HEK293 (cell line): ENCODE measurements around the gene IL24.

Source experiments
- ATF2 ChIP-seq: fragments of 450-650 bp; formaldehyde crosslinking; IDR thresholded peaks from 2 replicates; pipeline ENCODE4 v1.5.1; 2016; ENCODE audit warnings: missing biosample characterization, missing genetic modification characterization, low read depth
- GFI1B ChIP-seq: fragments of 450-650 bp; formaldehyde crosslinking; IDR thresholded peaks from 2 replicates; pipeline ENCODE4 v1.5.1; 2016; ENCODE audit warnings: missing biosample characterization, missing genetic modification characterization
- IKZF3 ChIP-seq: fragments of 450-650 bp; IDR thresholded peaks from 2 replicates; pipeline ENCODE4 v1.5.0; 2018; ENCODE audit warnings: missing biosample characterization, mild to moderate bottlenecking, missing genetic modification characterization, moderate library complexity
- KLF16 ChIP-seq: fragments of 450-650 bp; formaldehyde crosslinking; IDR thresholded peaks from 2 replicates; pipeline ENCODE4 v1.5.1; 2017; ENCODE audit warnings: missing biosample characterization, missing genetic modification characterization
- KLF7 ChIP-seq: fragments of 450-650 bp; formaldehyde crosslinking; IDR thresholded peaks from 2 replicates; pipeline ENCODE4 v1.5.1; 2016; ENCODE audit warnings: missing biosample characterization, missing genetic modification characterization, borderline replicate concordance
- OVOL3 ChIP-seq: fragments of 450-650 bp; formaldehyde crosslinking; IDR thresholded peaks from 2 replicates; pipeline ENCODE4 v1.5.1; 2016; ENCODE audit warnings: missing biosample characterization, missing genetic modification characterization
- SALL2 ChIP-seq: fragments of 450-650 bp; formaldehyde crosslinking; IDR thresholded peaks from 2 replicates; pipeline ENCODE4 v1.5.0; 2017; ENCODE audit warnings: missing biosample characterization, mild to moderate bottlenecking, missing genetic modification characterization, borderline replicate concordance
- SETDB1 ChIP-seq: IDR thresholded peaks from one replicate; pipeline ENCODE4 v1.6.1; 2017; ENCODE audit warnings: mild to moderate bottlenecking, low read length, moderate library complexity, mixed read lengths; ENCODE audit not compliant: insufficient read length
- YY1 ChIP-seq: fragments of 450-650 bp; formaldehyde crosslinking; IDR thresholded peaks from 2 replicates; pipeline ENCODE4 v1.5.1; 2018; ENCODE audit warnings: missing biosample characterization, missing genetic modification characterization
- YY2 ChIP-seq: fragments of 450-650 bp; formaldehyde crosslinking; IDR thresholded peaks from 2 replicates; pipeline ENCODE4 v1.5.1; 2016; ENCODE audit warnings: missing biosample characterization, missing genetic modification characterization
- ZBTB1 ChIP-seq: fragments of 450-650 bp; formaldehyde crosslinking; IDR thresholded peaks from 2 replicates; pipeline ENCODE4 v1.5.1; 2016; ENCODE audit warnings: missing biosample characterization, missing genetic modification characterization
- ZBTB49 ChIP-seq: fragments of 450-650 bp; formaldehyde crosslinking; IDR thresholded peaks from 2 replicates; pipeline ENCODE4 v1.5.1; 2016; ENCODE audit warnings: missing biosample characterization, missing genetic modification characterization, low read depth
- ZBTB7A ChIP-seq: fragments of 450-650 bp; formaldehyde crosslinking; IDR thresholded peaks from 2 replicates; pipeline ENCODE4 v1.5.1; 2016; ENCODE audit warnings: low read depth, missing biosample characterization, missing genetic modification characterization
- ZFP69B ChIP-seq: fragments of 450-650 bp; formaldehyde crosslinking; IDR thresholded peaks from 2 replicates; pipeline ENCODE4 v1.5.1; 2016; ENCODE audit warnings: missing biosample characterization, missing genetic modification characterization
- ZNF140 ChIP-seq: fragments of 450-650 bp; formaldehyde crosslinking; IDR thresholded peaks from 2 replicates; pipeline ENCODE4 v1.5.1; 2016; ENCODE audit warnings: missing biosample characterization, missing genetic modification characterization
- ZNF157 ChIP-seq: fragments of 450-650 bp; formaldehyde crosslinking; IDR thresholded peaks from 2 replicates; pipeline ENCODE4 v1.5.1; 2016; ENCODE audit warnings: missing biosample characterization, missing genetic modification characterization
- ZNF16 ChIP-seq: fragments of 450-650 bp; formaldehyde crosslinking; IDR thresholded peaks from 2 replicates; pipeline ENCODE4 v1.5.1; 2016; ENCODE audit warnings: low read depth, missing biosample characterization, missing genetic modification characterization
- ZNF169 ChIP-seq: fragments of 450-650 bp; formaldehyde crosslinking; IDR thresholded peaks from 2 replicates; pipeline ENCODE4 v1.5.1; 2016; ENCODE audit warnings: missing biosample characterization, missing genetic modification characterization
- ZNF174 ChIP-seq: fragments of 450-650 bp; formaldehyde crosslinking; IDR thresholded peaks from 2 replicates; pipeline ENCODE4 v1.5.0; 2017; ENCODE audit warnings: missing biosample characterization, mild to moderate bottlenecking, missing genetic modification characterization
- ZNF18 ChIP-seq: fragments of 450-650 bp; formaldehyde crosslinking; IDR thresholded peaks from 2 replicates; pipeline ENCODE4 v1.5.1; 2016; ENCODE audit warnings: missing biosample characterization, missing genetic modification characterization
- ZNF211 ChIP-seq: fragments of 450-650 bp; formaldehyde crosslinking; IDR thresholded peaks from 2 replicates; pipeline ENCODE4 v1.5.1; 2016; ENCODE audit warnings: low read depth, missing biosample characterization, missing genetic modification characterization
- ZNF26 ChIP-seq: fragments of 450-650 bp; formaldehyde crosslinking; IDR thresholded peaks from 2 replicates; pipeline ENCODE4 v1.5.1; 2016; ENCODE audit warnings: missing biosample characterization, missing genetic modification characterization
- ZNF335 ChIP-seq: fragments of 450-650 bp; formaldehyde crosslinking; conservative IDR thresholded peaks from 2 replicates; pipeline ENCODE4 v1.5.1; 2016; ENCODE audit warnings: missing biosample characterization, missing genetic modification characterization
- ZNF366 ChIP-seq: fragments of 450-650 bp; formaldehyde crosslinking; conservative IDR thresholded peaks from 2 replicates; pipeline ENCODE4 v1.5.1; 2016; ENCODE audit warnings: missing biosample characterization, missing genetic modification characterization
- ZNF48 ChIP-seq: fragments of 450-650 bp; formaldehyde crosslinking; IDR thresholded peaks from 2 replicates; pipeline ENCODE4 v1.5.1; 2016; ENCODE audit warnings: missing biosample characterization, missing genetic modification characterization
- ZNF530 ChIP-seq: fragments of 450-650 bp; formaldehyde crosslinking; IDR thresholded peaks from 2 replicates; pipeline ENCODE4 v1.5.1; 2016; ENCODE audit warnings: low read depth, missing biosample characterization, missing genetic modification characterization
- ZNF561 ChIP-seq: fragments of 450-650 bp; IDR thresholded peaks from 2 replicates; pipeline ENCODE4 v1.5.1; 2018; ENCODE audit warnings: missing biosample characterization, missing genetic modification characterization, borderline replicate concordance
- ZNF596 ChIP-seq: fragments of 450-650 bp; IDR thresholded peaks from 2 replicates; pipeline ENCODE4 v1.5.0; 2018; ENCODE audit warnings: missing biosample characterization, mild to moderate bottlenecking, missing genetic modification characterization, moderate library complexity
- ZNF621 ChIP-seq: fragments of 450-650 bp; formaldehyde crosslinking; IDR thresholded peaks from 2 replicates; pipeline ENCODE4 v1.5.1; 2017; ENCODE audit warnings: missing biosample characterization, missing genetic modification characterization
- ZNF704 ChIP-seq: fragments of 450-650 bp; formaldehyde crosslinking; IDR thresholded peaks from 2 replicates; pipeline ENCODE4 v1.5.1; 2016; ENCODE audit warnings: missing biosample characterization, missing genetic modification characterization
- ZNF747 ChIP-seq: fragments of 450-650 bp; formaldehyde crosslinking; IDR thresholded peaks from 2 replicates; pipeline ENCODE4 v1.5.1; 2016; ENCODE audit warnings: missing biosample characterization, missing genetic modification characterization
- ZNF768 ChIP-seq: fragments of 450-650 bp; formaldehyde crosslinking; IDR thresholded peaks from 2 replicates; pipeline ENCODE4 v1.5.1; 2018; ENCODE audit warnings: missing biosample characterization, mild to moderate bottlenecking, missing genetic modification characterization
- ZNF791 ChIP-seq: fragments of 450-650 bp; formaldehyde crosslinking; IDR thresholded peaks from 2 replicates; pipeline ENCODE4 v1.5.1; 2016; ENCODE audit warnings: missing biosample characterization, missing genetic modification characterization
- ZNF830 ChIP-seq: fragments of 450-650 bp; IDR thresholded peaks from 2 replicates; pipeline ENCODE4 v1.5.0; 2018; ENCODE audit warnings: missing biosample characterization, missing genetic modification characterization, low read depth, mild to moderate bottlenecking, moderate library complexity

IL24 gene

GRCh38 chr1:206909161-206909882 lies 12.1 kb downstream of the IL24 start (continued):
- TF ChIP-seq ZNF830 (tag by site-specific recombination), result no peak
- no peak for TF ChIP-seq ZNF48 (tag by site-specific recombination)
- no peak for TF ChIP-seq ZNF157 (tag by site-specific recombination)
- TF ChIP-seq ZNF747 (tag by site-specific recombination), result no peak
- TF ChIP-seq YY1 (tag by site-specific recombination), result no peak
- TF ChIP-seq ZNF561 (tag by site-specific recombination), result peak; percentile 80; the same call in 1 of the 2 replicates
- no peak for TF ChIP-seq YY2
- peak; percentile 57; the same call in 1 of the 2 replicates for TF ChIP-seq KLF7
- TF ChIP-seq ZNF18, result no peak
- TF ChIP-seq ZNF621 (tag by site-specific recombination), result no peak
- no peak for TF ChIP-seq ZBTB7A
- no peak for TF ChIP-seq OVOL3 (tag by site-specific recombination)
- TF ChIP-seq GFI1B (tag by site-specific recombination), result no peak
- no peak for TF ChIP-seq ZNF366 (tag by site-specific recombination)
- TF ChIP-seq ZNF704 (tag by site-specific recombination), result no peak
- TF ChIP-seq ZNF791, result no peak
- TF ChIP-seq ZBTB49 (tag by site-specific recombination), result no peak
- TF ChIP-seq ZNF530 (tag by site-specific recombination), result no peak
- TF ChIP-seq KLF16 (tag by site-specific recombination), result no peak
- no peak for TF ChIP-seq ZNF174
- TF ChIP-seq ZNF26 (tag by site-specific recombination), result no peak
- TF ChIP-seq ZFP69B (tag by site-specific recombination), result 0 out of 2 replicates have a peak, but pooled peaks have one; percentile 18
- no peak for TF ChIP-seq ZNF768 (tag by site-specific recombination)
- no peak for TF ChIP-seq ZBTB1
- no peak for TF ChIP-seq ZNF596 (tag by site-specific recombination)
- no peak for TF ChIP-seq ZNF211 (tag by site-specific recombination)
- no peak for TF ChIP-seq ATF2 (tag by site-specific recombination)
- TF ChIP-seq IKZF3, result peak; percentile 65; the same call in 1 of the 2 replicates
- TF ChIP-seq ZNF140 (tag by site-specific recombination), result no peak
- TF ChIP-seq SALL2 (tag by site-specific recombination), result no peak
- no peak for TF ChIP-seq ZNF16 (tag by site-specific recombination)
- no peak for TF ChIP-seq ZNF169 (tag by site-specific recombination)
- TF ChIP-seq SETDB1, result no peak
- TF ChIP-seq ZNF335 (tag by site-specific recombination), result peak; percentile 80
